Trophoblast cell (in vitro differentiated cells and primary cell): ENCODE results near the gene SAA2.

Experiments used
- DNase-seq, 2 donors: peaks; one replicate each; pipeline ENCODE4 v3.0.0-alpha.2; 2016
- H2AFZ ChIP-seq: 2 replicates; pipeline ENCODE4 v1.6.1; 2013; ENCODE audit warnings: low read length, moderate library complexity, mild to moderate bottlenecking; ENCODE audit not compliant: insufficient read depth, poor library complexity
- H2AK5ac ChIP-seq: 2 replicates; pipeline ENCODE4 v1.6.1; 2013; ENCODE audit warnings: mild to moderate bottlenecking, low read length
- H2BK120ac ChIP-seq: 2 replicates; pipeline ENCODE4 v1.6.1; 2013; ENCODE audit warnings: low read length, mild to moderate bottlenecking, moderate library complexity; ENCODE audit not compliant: insufficient read depth, poor library complexity
- H2BK12ac ChIP-seq: 2 replicates; pipeline ENCODE4 v1.6.1; 2013; ENCODE audit warnings: mild to moderate bottlenecking, low read length, moderate library complexity
- H2BK5ac ChIP-seq: 2 replicates; pipeline ENCODE4 v1.6.1; 2013; ENCODE audit warnings: low read length, low read depth, moderate library complexity, mild to moderate bottlenecking; ENCODE audit not compliant: poor library complexity
- H3K14ac ChIP-seq: 2 replicates; pipeline ENCODE4 v1.6.1; 2013; ENCODE audit warnings: mild to moderate bottlenecking, low read length
- H3K18ac ChIP-seq: 2 replicates; pipeline ENCODE4 v1.6.1; 2013; ENCODE audit warnings: mild to moderate bottlenecking, low read length
- H3K23ac ChIP-seq: 2 replicates; pipeline ENCODE4 v1.6.1; 2013; ENCODE audit warnings: low read length
- H3K27ac ChIP-seq: 2 replicates; pipeline ENCODE4 v1.5.1; 2013; ENCODE audit warnings: low read depth, mild to moderate bottlenecking, inconsistent platforms, low read length, moderate library complexity
- H3K27me3 ChIP-seq: 2 replicates; pipeline ENCODE4 v1.6.1; 2013; ENCODE audit warnings: inconsistent platforms, mild to moderate bottlenecking, low read length, moderate library complexity; ENCODE audit not compliant: insufficient read depth
- H3K36me3 ChIP-seq, 2 experiments: 1 replicate in 1 of 2; 2 replicates in 1 of 2; pipeline ENCODE4 v1.6.1; 2013; ENCODE audit warnings: low read length in 2 of 2, mild to moderate bottlenecking in 2 of 2, moderate library complexity in 1 of 2; ENCODE audit not compliant: insufficient read depth in 2 of 2, control insufficient read depth in 1 of 2
- H3K4ac ChIP-seq: 2 replicates; pipeline ENCODE4 v1.6.1; 2013; ENCODE audit warnings: low read depth, mild to moderate bottlenecking, low read length, moderate library complexity
- H3K4me1 ChIP-seq, 2 experiments: 1 replicate in 1 of 2; 2 replicates in 1 of 2; pipeline ENCODE4 v1.6.1; 2013; ENCODE audit warnings: low read length in 2 of 2, mild to moderate bottlenecking in 2 of 2, moderate library complexity in 1 of 2; ENCODE audit not compliant: insufficient read depth in 2 of 2, control insufficient read depth in 1 of 2
- H3K4me2 ChIP-seq: 2 replicates; pipeline ENCODE4 v1.6.1; 2013; ENCODE audit warnings: inconsistent platforms, mild to moderate bottlenecking, low read length, moderate library complexity
- H3K4me3 ChIP-seq: 2 replicates; pipeline ENCODE4 v1.5.1; 2013; ENCODE audit warnings: mild to moderate bottlenecking, low read depth, low read length, inconsistent platforms
- H3K79me1 ChIP-seq: one replicate; pipeline ENCODE4 v1.6.1; 2013; ENCODE audit warnings: low read length
- H3K79me2 ChIP-seq: 2 replicates; pipeline ENCODE4 v1.6.1; 2013; ENCODE audit warnings: low read length, mild to moderate bottlenecking; ENCODE audit not compliant: control insufficient read depth, insufficient read depth, poor library complexity
- H3K9ac ChIP-seq: 2 replicates; pipeline ENCODE4 v1.6.1; 2013; ENCODE audit warnings: mild to moderate bottlenecking, low read length
- H3K9me3 ChIP-seq: 2 replicates; pipeline ENCODE4 v1.6.1; 2013; ENCODE audit warnings: low read depth, mild to moderate bottlenecking, control low read depth, inconsistent platforms, low read length; ENCODE audit not compliant: insufficient read depth
- H4K12ac ChIP-seq: 2 replicates; pipeline ENCODE4 v1.6.1; 2013; ENCODE audit warnings: low read depth, mild to moderate bottlenecking, low read length, moderate library complexity
- H4K8ac ChIP-seq: 2 replicates; pipeline ENCODE4 v1.6.1; 2013; ENCODE audit warnings: low read depth, mild to moderate bottlenecking, low read length, moderate library complexity
- H4K91ac ChIP-seq: one replicate; pipeline ENCODE4 v1.6.1; 2013; ENCODE audit warnings: low read depth, mild to moderate bottlenecking, low read length, moderate library complexity
- WGBS: extraction: QIAGEN DNeasy Blood & Tissue Kit; methylation state at CpG from one replicate; pipeline ENCODE4 v1.1.7; 2013; ENCODE audit warnings: missing lambda C conversion rate; ENCODE audit not compliant: insufficient read length, insufficient coverage; ENCODE audit errors: extremely low coverage; 5-methylcytosine and 5-hydroxymethylcytosine counted together

Gene SAA2

DNA sequence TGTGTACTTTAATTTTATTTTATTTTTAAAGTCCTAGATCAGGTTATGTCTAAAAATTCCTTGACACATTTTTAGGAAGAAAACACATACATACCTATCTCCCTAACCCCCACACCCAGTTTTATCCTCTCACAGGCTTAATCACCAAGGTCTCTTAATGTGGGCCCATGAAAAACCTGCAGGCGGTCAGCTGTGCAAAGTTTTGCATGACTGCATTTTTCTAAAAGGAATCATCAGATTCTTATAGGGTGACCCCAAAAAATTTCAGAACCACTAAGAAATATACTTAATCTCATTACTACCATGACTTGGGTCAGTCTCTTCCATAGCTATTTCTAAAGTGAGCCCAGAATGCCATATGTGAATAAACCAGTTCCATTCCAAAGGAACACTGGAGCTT is 37.4 kb upstream of the SAA2 start:
- Histone ChIP-seq H3K18ac (no peak overlapping the region), H3K36me3 (peaks cover 8 to 31% of the 10 kb centered on the region in 2 experiments), H4K91ac (no peak overlapping the region), H3K4me2 (no peak overlapping the region), H3K9me3 (no peaks in the 10 kb centered on the region), H3K27ac (no peak overlapping the region), H3K4me3 (no peak overlapping the region), H2BK120ac (no peak overlapping the region), H2BK5ac (no peak overlapping the region), H3K14ac (no peak overlapping the region), H3K27me3 (no peaks in the 10 kb centered on the region), H2AFZ (no peak overlapping the region), H3K23ac (no peak overlapping the region), H3K4ac (no peak overlapping the region), H2BK12ac (no peak overlapping the region), H4K12ac (no peak overlapping the region), H3K9ac (no peak overlapping the region), H3K79me1 (no peaks in the 10 kb centered on the region), H2AK5ac (no peak overlapping the region), H3K4me1 (peaks cover 0 to 3% of the 10 kb centered on the region in 2 experiments), H3K79me2 (no peaks in the 10 kb centered on the region), H4K8ac (no peak overlapping the region)
- WGBS: no CpG with 5 or more reads among the region's 1 CpG
- DNase-seq: no peak

DNA sequence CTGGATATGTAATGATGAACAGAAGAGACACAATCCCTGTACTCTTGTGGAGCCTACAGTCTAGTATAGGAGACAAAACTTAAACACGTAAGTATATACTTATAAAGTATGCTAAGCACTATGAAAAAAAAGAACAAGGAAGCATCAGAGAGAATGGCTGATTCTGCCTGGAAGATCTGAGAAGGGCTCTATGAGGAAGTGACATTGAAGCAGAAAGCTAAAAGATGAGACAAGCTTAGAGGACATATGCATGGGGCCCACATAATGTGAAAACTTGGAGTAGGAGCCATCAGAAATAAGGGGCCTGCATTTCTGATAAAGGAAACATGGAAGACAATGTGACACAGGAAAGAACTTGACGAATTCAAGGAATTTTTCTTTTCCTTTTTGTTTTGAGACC is 34.2 kb upstream of the SAA2 start:
- no peak overlapping the region for H3K27ac ChIP-seq
- H3K4ac ChIP-seq: no peak overlapping the region
- no peak overlapping the region for H3K14ac ChIP-seq
- H3K79me2 ChIP-seq: no peaks in the 10 kb centered on the region
- no peak overlapping the region for H3K23ac ChIP-seq
- H3K4me1 ChIP-seq: peaks cover 0 to 3% of the 10 kb centered on the region in 2 experiments
- no peak overlapping the region for H2AK5ac ChIP-seq
- no peaks in the 10 kb centered on the region for H3K9me3 ChIP-seq
- H3K27me3 ChIP-seq: no peaks in the 10 kb centered on the region
- no peak overlapping the region for H2BK12ac ChIP-seq
- no peak overlapping the region for H4K91ac ChIP-seq
- no peak overlapping the region for H3K4me3 ChIP-seq
- H4K8ac ChIP-seq: no peak overlapping the region
- H2BK5ac ChIP-seq: no peak overlapping the region
- H4K12ac ChIP-seq: no peak overlapping the region
- H2AFZ ChIP-seq: no peak overlapping the region
- DNase-seq: no peak
- no peak overlapping the region for H2BK120ac ChIP-seq
- H3K9ac ChIP-seq: no peak overlapping the region
- H3K18ac ChIP-seq: no peak overlapping the region
- no peak overlapping the region for H3K4me2 ChIP-seq
- H3K79me1 ChIP-seq: no peaks in the 10 kb centered on the region
- peaks cover 3 to 22% of the 10 kb centered on the region in 2 experiments for H3K36me3 ChIP-seq
- no CpG with 5 or more reads among the region's 2 CpGs for WGBS

DNA sequence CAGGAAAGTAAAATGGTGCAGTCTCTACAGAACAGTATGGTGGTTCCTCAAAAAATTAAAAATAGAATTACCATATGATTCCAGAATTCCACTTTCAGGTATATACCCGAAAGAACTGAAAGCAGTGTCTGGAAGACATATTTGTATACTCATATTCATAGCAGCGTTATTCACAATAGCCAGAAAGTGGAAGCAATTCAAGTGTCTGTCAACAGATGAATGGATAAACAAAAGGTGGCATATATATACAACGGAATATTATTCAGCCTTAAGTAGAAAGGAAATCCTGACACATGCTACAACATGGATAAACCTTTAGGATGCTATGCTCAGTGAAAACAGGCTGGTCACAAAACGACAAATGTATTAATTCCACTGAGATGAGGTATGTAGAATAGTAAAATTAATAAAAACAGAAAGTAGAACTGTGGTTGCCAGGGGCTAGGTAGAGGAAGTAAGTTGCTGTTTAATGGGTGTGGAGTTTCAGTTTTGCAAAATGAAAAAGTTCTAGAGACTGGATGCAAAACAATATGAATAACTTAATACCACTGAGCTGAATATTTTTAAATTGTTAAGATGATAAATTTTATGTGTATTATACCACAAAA is 32.1 kb upstream of the SAA2 start:
- Histone ChIP-seq H4K91ac (no peak overlapping the region), H3K27ac (no peak overlapping the region), H2BK5ac (no peak overlapping the region), H3K27me3 (no peaks in the 10 kb centered on the region), H3K14ac (no peak overlapping the region), H2BK120ac (no peak overlapping the region), H3K18ac (no peak overlapping the region), H2BK12ac (no peak overlapping the region), H3K79me1 (no peaks in the 10 kb centered on the region), H3K4me2 (no peak overlapping the region), H3K9me3 (no peaks in the 10 kb centered on the region), H3K23ac (no peak overlapping the region), H3K9ac (no peak overlapping the region), H3K79me2 (no peaks in the 10 kb centered on the region), H4K12ac (no peak overlapping the region), H3K4me1 (peaks cover 0 to 3% of the 10 kb centered on the region in 2 experiments), H2AK5ac (no peak overlapping the region), H4K8ac (no peak overlapping the region), H3K4me3 (no peak overlapping the region), H2AFZ (no peak overlapping the region), H3K4ac (no peak overlapping the region), H3K36me3 (peaks cover 6 to 12% of the 10 kb centered on the region in 2 experiments)
- no CpG with 5 or more reads among the region's 4 CpGs for WGBS
- no peak for DNase-seq

DNA sequence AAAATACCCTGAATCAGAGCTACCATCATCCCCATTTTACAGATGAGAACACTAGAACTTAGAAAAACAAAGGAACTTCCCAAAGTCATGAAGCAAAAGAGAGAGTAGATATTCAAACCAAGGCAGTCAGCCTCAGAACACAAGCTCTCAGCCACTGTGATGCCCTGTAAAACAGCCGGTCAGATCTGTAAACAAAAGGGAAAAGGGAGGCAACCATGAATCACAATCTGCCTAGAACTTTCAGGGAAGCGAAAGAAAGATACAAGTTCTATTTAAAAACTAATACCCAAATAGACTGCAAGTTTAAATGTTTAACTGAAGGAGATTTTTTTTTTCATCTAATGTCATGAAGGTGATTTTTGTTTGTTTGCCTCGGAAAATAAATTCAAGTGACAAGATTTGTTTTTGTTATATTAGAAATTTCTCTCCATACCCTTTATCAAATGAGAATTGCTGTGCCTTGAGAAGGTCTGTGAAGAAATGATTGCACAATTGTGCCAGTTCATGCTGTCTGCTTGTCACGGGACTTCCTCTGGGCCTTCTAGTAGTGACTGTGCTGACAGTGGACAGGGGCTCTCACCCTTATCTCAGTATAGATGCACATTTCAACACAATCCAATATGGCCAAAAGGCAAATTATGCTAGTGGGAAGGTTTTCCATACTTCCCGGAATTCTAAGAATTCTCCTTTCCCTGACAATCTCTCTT is 29.2 kb upstream of the SAA2 start:
- Histone ChIP-seq H3K18ac (no peak overlapping the region), H3K36me3 (peaks cover 6 to 12% of the 10 kb centered on the region in 2 experiments)

More for the DNA sequence above, 29.2 kb upstream of the SAA2 start:
- no peak overlapping the region for H3K9ac ChIP-seq
- no peak overlapping the region for H2AK5ac ChIP-seq
- no peak overlapping the region for H2BK12ac ChIP-seq
- no peak overlapping the region for H2BK120ac ChIP-seq
- H2AFZ ChIP-seq: no peak overlapping the region
- H3K4ac ChIP-seq: no peak overlapping the region
- peaks cover 0 to 3% of the 10 kb centered on the region in 2 experiments for H3K4me1 ChIP-seq
- H3K14ac ChIP-seq: no peak overlapping the region
- no peak overlapping the region for H4K91ac ChIP-seq
- no peak overlapping the region for H4K8ac ChIP-seq
- no peaks in the 10 kb centered on the region for H3K27me3 ChIP-seq
- WGBS: no CpG with 5 or more reads among the region's 5 CpGs
- H3K27ac ChIP-seq: no peak overlapping the region
- H3K23ac ChIP-seq: no peak overlapping the region
- DNase-seq: peak; percentile 21 to 62
- H3K79me2 ChIP-seq: no peaks in the 10 kb centered on the region
- H3K79me1 ChIP-seq: no peaks in the 10 kb centered on the region
- H2BK5ac ChIP-seq: no peak overlapping the region
- H3K4me3 ChIP-seq: no peak overlapping the region
- H3K4me2 ChIP-seq: no peak overlapping the region
- no peaks in the 10 kb centered on the region for H3K9me3 ChIP-seq
- no peak overlapping the region for H4K12ac ChIP-seq
